ENCODE results near the gene C2orf76.

DNA sequence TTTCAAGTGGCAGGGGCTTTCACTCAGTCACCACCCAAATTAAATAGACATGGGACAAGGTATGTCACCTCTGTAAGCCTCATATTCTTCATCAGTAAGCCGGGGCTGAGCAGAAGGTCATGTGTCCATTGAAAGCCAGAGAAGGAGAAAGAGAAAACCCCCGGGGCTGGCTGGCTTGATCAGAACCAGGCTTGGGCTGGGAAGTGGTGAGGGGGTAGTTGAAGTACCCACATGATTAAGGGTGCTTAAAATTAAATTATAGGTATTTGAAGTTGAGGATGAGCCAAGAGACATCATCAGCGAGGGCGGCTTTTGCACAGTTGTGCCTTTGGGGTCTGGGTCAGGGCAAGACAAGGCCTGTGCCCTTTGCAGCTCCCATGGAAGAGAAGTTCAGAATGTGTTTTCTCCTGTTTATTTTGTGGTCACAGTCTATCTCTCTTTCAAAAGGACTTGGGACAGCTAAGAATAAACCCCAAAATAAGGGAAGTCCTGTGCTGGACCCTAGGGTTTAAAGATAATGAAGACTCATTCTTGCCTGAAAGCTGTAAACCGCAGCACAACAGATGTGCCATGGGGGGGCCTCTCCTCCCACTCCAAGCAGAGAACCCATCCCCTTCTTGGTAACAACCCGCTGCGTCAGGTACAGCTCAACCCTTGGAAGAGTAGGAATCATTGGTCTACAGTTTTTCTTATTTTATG lies 10.8 kb upstream of the C2orf76 start:
- TF ChIP-seq, protein P1, sequence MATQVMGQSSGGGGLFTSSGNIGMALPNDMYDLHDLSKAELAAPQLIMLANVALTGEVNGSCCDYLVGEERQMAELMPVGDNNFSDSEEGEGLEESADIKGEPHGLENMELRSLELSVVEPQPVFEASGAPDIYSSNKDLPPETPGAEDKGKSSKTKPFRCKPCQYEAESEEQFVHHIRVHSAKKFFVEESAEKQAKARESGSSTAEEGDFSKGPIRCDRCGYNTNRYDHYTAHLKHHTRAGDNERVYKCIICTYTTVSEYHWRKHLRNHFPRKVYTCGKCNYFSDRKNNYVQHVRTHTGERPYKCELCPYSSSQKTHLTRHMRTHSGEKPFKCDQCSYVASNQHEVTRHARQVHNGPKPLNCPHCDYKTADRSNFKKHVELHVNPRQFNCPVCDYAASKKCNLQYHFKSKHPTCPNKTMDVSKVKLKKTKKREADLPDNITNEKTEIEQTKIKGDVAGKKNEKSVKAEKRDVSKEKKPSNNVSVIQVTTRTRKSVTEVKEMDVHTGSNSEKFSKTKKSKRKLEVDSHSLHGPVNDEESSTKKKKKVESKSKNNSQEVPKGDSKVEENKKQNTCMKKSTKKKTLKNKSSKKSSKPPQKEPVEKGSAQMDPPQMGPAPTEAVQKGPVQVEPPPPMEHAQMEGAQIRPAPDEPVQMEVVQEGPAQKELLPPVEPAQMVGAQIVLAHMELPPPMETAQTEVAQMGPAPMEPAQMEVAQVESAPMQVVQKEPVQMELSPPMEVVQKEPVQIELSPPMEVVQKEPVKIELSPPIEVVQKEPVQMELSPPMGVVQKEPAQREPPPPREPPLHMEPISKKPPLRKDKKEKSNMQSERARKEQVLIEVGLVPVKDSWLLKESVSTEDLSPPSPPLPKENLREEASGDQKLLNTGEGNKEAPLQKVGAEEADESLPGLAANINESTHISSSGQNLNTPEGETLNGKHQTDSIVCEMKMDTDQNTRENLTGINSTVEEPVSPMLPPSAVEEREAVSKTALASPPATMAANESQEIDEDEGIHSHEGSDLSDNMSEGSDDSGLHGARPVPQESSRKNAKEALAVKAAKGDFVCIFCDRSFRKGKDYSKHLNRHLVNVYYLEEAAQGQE (IDR thresholded peaks at IDR 0.05; ENCODE audit: low read depth): no peak
- no peak for TF ChIP-seq RAD21 (IDR thresholded peaks at IDR 0.05; ENCODE audit: low read depth)
- no peak for TF ChIP-seq EP300 (IDR thresholded peaks at IDR 0.05; ENCODE audit: borderline replicate concordance)
- no peak for TF ChIP-seq YY1 (IDR thresholded peaks at IDR 0.05; ENCODE audit: low read depth)
- TF ChIP-seq, protein P2, sequence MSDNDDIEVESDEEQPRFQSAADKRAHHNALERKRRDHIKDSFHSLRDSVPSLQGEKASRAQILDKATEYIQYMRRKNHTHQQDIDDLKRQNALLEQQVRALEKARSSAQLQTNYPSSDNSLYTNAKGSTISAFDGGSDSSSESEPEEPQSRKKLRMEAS (IDR thresholded peaks at IDR 0.05): no peak
- TF ChIP-seq CEBPB (IDR thresholded peaks at IDR 0.05): no peak

Measured in Ishikawa (cell line).